Stimulated activated naive CD8-positive, alpha-beta T cell treated with anti-CD3 and anti-CD28 coated beads, Interleukin-15, amount 100 ng/mL, for 72 hours (primary cell): ENCODE measurements around the gene FHL3.

ENCODE experiments used
- ATAC-seq: fragments of 150-1000 bp; cut with Tn5 transposase; 2 replicates; pipeline ENCODE4 v1.10.0; 2021; ENCODE audit warnings: mild to moderate bottlenecking, moderate library complexity
- DNase-seq, 2 donors: peaks; one replicate each; pipeline ENCODE4 v3.0.0; 2021 to 2022
- H3K27ac Mint-ChIP-seq, 2 donors: one replicate each; pipeline ENCODE4 v1.8.0; 2022; ENCODE audit warnings: mild to moderate bottlenecking in 2 of 2, mixed read lengths in 2 of 2, moderate library complexity in 2 of 2
- H3K27me3 Mint-ChIP-seq: one replicate; pipeline ENCODE4 v1.8.0; 2022; ENCODE audit warnings: mixed read lengths
- H3K4me1 Mint-ChIP-seq: one replicate; pipeline ENCODE4 v1.8.0; 2022; ENCODE audit warnings: mild to moderate bottlenecking, mixed read lengths
- H3K4me3 Mint-ChIP-seq, 2 donors: one replicate each; pipeline ENCODE4 v1.8.0; 2022; ENCODE audit warnings: mild to moderate bottlenecking in 2 of 2, mixed read lengths in 2 of 2, moderate library complexity in 1 of 2
- H3K9me3 Mint-ChIP-seq, 2 donors: one replicate each; pipeline ENCODE4 v1.8.0; 2022; ENCODE audit warnings: mixed read lengths in 2 of 2

The FHL3 gene

GRCh38 chr1:38026592-38027200, 21.4 kb upstream of the FHL3 start:
- H3K27me3 Mint-ChIP-seq = no peaks in the 10 kb centered on the region
- no peaks in the 10 kb centered on the region for H3K9me3 Mint-ChIP-seq
- ATAC-seq (no peak), DNase-seq (peak in 1 of 2 donors; percentile 60)
- no peak overlapping the region for H3K4me3 Mint-ChIP-seq
- peaks cover 63% of the 10 kb centered on the region for H3K4me1 Mint-ChIP-seq
- H3K27ac Mint-ChIP-seq = no peak overlapping the region

GRCh38 chr1:38025664-38026063, 20.4 kb upstream of the FHL3 start:
- H3K27ac Mint-ChIP-seq = no peak overlapping the region
- ATAC-seq (no peak), DNase-seq (no peak)
- H3K4me3 Mint-ChIP-seq = no peak overlapping the region
- peaks cover 52% of the 10 kb centered on the region for H3K4me1 Mint-ChIP-seq
- no peaks in the 10 kb centered on the region for H3K27me3 Mint-ChIP-seq
- no peaks in the 10 kb centered on the region for H3K9me3 Mint-ChIP-seq

- H3K9me3 Mint-ChIP-seq = no peaks in the 10 kb centered on the region
- H3K4me1 Mint-ChIP-seq = peaks cover 48% of the 10 kb centered on the region
- no peak for ATAC-seq
- no peak overlapping the region for H3K27ac Mint-ChIP-seq
- H3K27me3 Mint-ChIP-seq = no peaks in the 10 kb centered on the region
- no peak overlapping the region for H3K4me3 Mint-ChIP-seq
- DNase-seq = no peak
These were observed 19.9 kb upstream of the FHL3 start for GRCh38 chr1:38025233-38025632.

GRCh38 chr1:38022810-38023209, 17.5 kb upstream of the FHL3 start:
- Mint-ChIP-seq H3K4me3 (no peak overlapping the region), H3K27ac (no peak overlapping the region)

GRCh38 chr1:38021969-38022368, 16.7 kb upstream of the FHL3 start:
- no peaks in the 10 kb centered on the region for H3K9me3 Mint-ChIP-seq
- no peak overlapping the region for H3K27ac Mint-ChIP-seq
- DNase-seq (no peak), ATAC-seq (no peak)
- no peak overlapping the region for H3K4me3 Mint-ChIP-seq
- no peaks in the 10 kb centered on the region for H3K27me3 Mint-ChIP-seq
- H3K4me1 Mint-ChIP-seq = peaks cover 23% of the 10 kb centered on the region

More at GRCh38 chr1:38022810-38023209, 17.5 kb upstream of the FHL3 start:
- DNase-seq = no peak
- Mint-ChIP-seq H3K9me3 (no peaks in the 10 kb centered on the region), H3K4me1 (peaks cover 31% of the 10 kb centered on the region), H3K27me3 (no peaks in the 10 kb centered on the region)
- ATAC-seq = no peak

GRCh38 chr1:38020396-38020795, 15.1 kb upstream of the FHL3 start:
- Mint-ChIP-seq H3K9me3 (no peaks in the 10 kb centered on the region), H3K27ac (no peak overlapping the region), H3K4me3 (no peak overlapping the region), H3K27me3 (no peaks in the 10 kb centered on the region), H3K4me1 (peaks cover 12% of the 10 kb centered on the region)
- ATAC-seq = no peak
- DNase-seq = no peak

GRCh38 chr1:38018864-38019343, 13.6 kb upstream of the FHL3 start:
- DNase-seq (no peak), ATAC-seq (peak; percentile 58)
- H3K4me3 Mint-ChIP-seq = no peak overlapping the region
- H3K27ac Mint-ChIP-seq = peak overlapping the region in 1 of 2 donors; percentile 40
- H3K9me3 Mint-ChIP-seq = no peaks in the 10 kb centered on the region
- H3K4me1 Mint-ChIP-seq = peaks cover 25% of the 10 kb centered on the region
- no peaks in the 10 kb centered on the region for H3K27me3 Mint-ChIP-seq

GRCh38 chr1:38015978-38016725, 10.8 kb upstream of the FHL3 start:
- no peak overlapping the region for H3K4me3 Mint-ChIP-seq
- no peaks in the 10 kb centered on the region for H3K27me3 Mint-ChIP-seq
- H3K4me1 Mint-ChIP-seq = peaks cover 50% of the 10 kb centered on the region
- DNase-seq (no peak), ATAC-seq (no peak)
- H3K27ac Mint-ChIP-seq = no peak overlapping the region
- H3K9me3 Mint-ChIP-seq = no peaks in the 10 kb centered on the region

- H3K4me3 Mint-ChIP-seq = no peak overlapping the region
- no peaks in the 10 kb centered on the region for H3K9me3 Mint-ChIP-seq
- no peaks in the 10 kb centered on the region for H3K27me3 Mint-ChIP-seq
- H3K4me1 Mint-ChIP-seq = peaks cover 63% of the 10 kb centered on the region
- peak overlapping the region in 1 of 2 donors; percentile 49 for H3K27ac Mint-ChIP-seq
- DNase-seq (no peak), ATAC-seq (no peak)
These were observed 9.6 kb upstream of the FHL3 start for GRCh38 chr1:38014724-38015424.

- peak overlapping the region in 1 of 2 donors; percentile 58 for H3K27ac Mint-ChIP-seq
- no peaks in the 10 kb centered on the region for H3K9me3 Mint-ChIP-seq
- ATAC-seq (no peak), DNase-seq (no peak)
- no peaks in the 10 kb centered on the region for H3K27me3 Mint-ChIP-seq
- peak overlapping the region; percentile 96 to 99 for H3K4me3 Mint-ChIP-seq
- H3K4me1 Mint-ChIP-seq = peaks cover 69% of the 10 kb centered on the region
These were observed 8.9 kb upstream of the FHL3 start for GRCh38 chr1:38014171-38014570.

GRCh38 chr1:38013227-38013622, 7.9 kb upstream of the FHL3 start:
- peaks cover 72% of the 10 kb centered on the region for H3K4me1 Mint-ChIP-seq
- peak overlapping the region; percentile 98 to 99 for H3K27ac Mint-ChIP-seq
- H3K9me3 Mint-ChIP-seq = no peaks in the 10 kb centered on the region
- DNase-seq (no peak), ATAC-seq (no peak)
- H3K4me3 Mint-ChIP-seq = peak overlapping the region; percentile 96 to 99
- H3K27me3 Mint-ChIP-seq = no peaks in the 10 kb centered on the region

- peak within 1 kb of the TSS; percentile 98 to 99 for H3K27ac Mint-ChIP-seq
- peak; percentile 85 to 94 for DNase-seq
- H3K4me1 Mint-ChIP-seq = peaks cover 72% of the 10 kb centered on the region
- H3K27me3 Mint-ChIP-seq = no peaks in the 10 kb centered on the region
- peak within 1 kb of the TSS; percentile 96 to 99 for H3K4me3 Mint-ChIP-seq
- no peaks in the 10 kb centered on the region for H3K9me3 Mint-ChIP-seq
- peak; percentile 89 for ATAC-seq
These were observed 7.3 kb upstream of the FHL3 start, which contains the start of gene UTP11 for GRCh38 chr1:38012363-38013226. UTP11 (plus strand) TSS chr1:38012734; CDS start chr1:38012803, 69 bp downstream.

GRCh38 chr1:38009841-38010180, 4.5 kb upstream of the FHL3 start:
- Mint-ChIP-seq H3K4me1 (peaks cover 74% of the 10 kb centered on the region), H3K4me3 (peak overlapping the region; percentile 39 to 71), H3K27ac (peak overlapping the region; percentile 99), H3K27me3 (no peaks in the 10 kb centered on the region), H3K9me3 (no peaks in the 10 kb centered on the region)
- DNase-seq (no peak), ATAC-seq (no peak)

- peak; percentile 82 for ATAC-seq
- no peaks in the 10 kb centered on the region for H3K27me3 Mint-ChIP-seq
- H3K9me3 Mint-ChIP-seq = no peaks in the 10 kb centered on the region
- H3K27ac Mint-ChIP-seq = peak overlapping the region; percentile 99
- peak; percentile 69 to 76 for DNase-seq
- peaks cover 74% of the 10 kb centered on the region for H3K4me1 Mint-ChIP-seq
- H3K4me3 Mint-ChIP-seq = peak overlapping the region; percentile 71 to 81
These were observed 4.0 kb upstream of the FHL3 start for GRCh38 chr1:38009088-38009840.
